ENCODE results near the gene CLASP1.
"Not testable (repeated sequence)": the region's sequence is repeated elsewhere in the genome, so short reads cannot be mapped to it uniquely, and the experiment has no call there.

Gene CLASP1

DNA sequence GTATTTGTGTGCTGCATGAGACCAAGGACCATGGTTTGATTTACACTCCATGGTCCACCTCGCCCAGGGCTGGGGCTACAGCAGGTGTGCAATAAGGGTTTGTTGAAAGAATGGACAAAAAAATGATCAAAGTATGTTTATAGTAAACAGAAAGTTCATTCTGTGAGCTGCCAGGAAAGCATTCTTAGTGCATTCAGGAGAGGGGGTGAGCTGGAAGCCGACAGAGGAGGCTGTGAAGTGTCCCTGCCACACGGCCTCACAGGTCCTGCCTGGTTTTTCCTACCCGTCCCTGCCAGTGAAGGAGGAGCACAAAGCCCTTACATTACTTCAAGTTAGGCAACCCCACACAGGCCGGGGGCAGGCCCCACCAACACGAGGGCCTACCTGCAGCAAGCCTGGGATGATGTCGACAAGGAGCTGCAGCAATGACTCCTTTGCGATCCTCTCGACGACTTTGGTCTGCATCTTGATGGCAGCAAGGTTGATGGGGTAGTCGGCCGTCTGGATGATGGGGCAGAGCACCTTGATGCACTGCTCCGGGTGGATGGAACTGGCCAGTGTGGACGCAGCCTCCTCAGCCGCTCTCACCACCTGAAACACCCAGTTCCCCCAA is 301.0 kb downstream of the CLASP1 start:
- Mint-ChIP-seq H3K36me3 (ENCODE audit: low read depth) (peaks cover 58% of the 10 kb centered on the region), H3K4me3 (no peak overlapping the region), H3K9me3 (no peaks in the 10 kb centered on the region), H3K27me3 (no peaks in the 10 kb centered on the region), H3K4me1 (ENCODE audit: low read depth) (no peaks in the 10 kb centered on the region), H3K27ac (no peak overlapping the region)

DNA sequence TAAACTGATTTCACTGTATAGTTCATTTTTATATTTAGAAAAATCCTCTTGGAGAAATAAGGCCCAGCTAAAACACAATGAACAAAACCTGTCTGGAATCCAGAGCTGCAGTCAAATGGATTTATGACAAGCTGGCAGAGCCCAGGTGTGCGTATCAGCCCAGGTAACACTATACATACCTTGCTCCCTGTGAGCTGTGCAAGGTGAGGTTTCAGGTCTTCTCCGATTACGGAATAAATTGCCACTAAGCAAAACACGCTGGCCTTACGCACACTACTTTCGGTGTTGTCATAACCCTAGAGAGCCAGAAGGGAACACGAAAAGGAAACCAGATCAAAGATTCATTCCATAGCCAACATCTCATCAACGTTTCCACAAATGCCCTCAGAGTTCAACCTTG is 302.4 kb downstream of the CLASP1 start:
- H3K27me3 Mint-ChIP-seq: no peaks in the 10 kb centered on the region
- no peaks in the 10 kb centered on the region for H3K9me3 Mint-ChIP-seq
- H3K36me3 Mint-ChIP-seq (ENCODE audit: low read depth): peaks cover 63% of the 10 kb centered on the region
- H3K4me3 Mint-ChIP-seq: no peak overlapping the region
- no peak overlapping the region for H3K27ac Mint-ChIP-seq
- H3K4me1 Mint-ChIP-seq (ENCODE audit: low read depth): no peaks in the 10 kb centered on the region

DNA sequence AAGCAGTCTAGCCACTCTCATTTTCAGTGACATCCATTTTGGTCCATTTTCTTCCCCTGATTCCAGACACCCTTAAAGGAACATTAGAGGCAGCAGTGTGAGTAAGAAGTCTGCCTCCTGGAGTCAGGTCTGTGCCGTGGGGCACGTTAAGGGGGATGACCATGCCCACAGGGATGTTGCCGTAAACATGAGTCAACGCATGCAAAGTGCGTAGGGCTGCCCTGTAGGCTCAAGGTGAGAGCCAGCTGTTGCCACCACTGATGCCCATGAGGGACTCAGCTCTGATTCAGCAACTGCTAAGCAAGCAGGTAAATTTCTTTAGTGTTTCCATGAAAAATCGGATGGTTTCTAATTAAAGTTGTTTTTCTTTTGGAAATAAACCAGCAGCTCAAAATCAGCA is 302.9 kb downstream of the CLASP1 start:
- H3K4me1 Mint-ChIP-seq (ENCODE audit: low read depth): no peaks in the 10 kb centered on the region
- no peak overlapping the region for H3K4me3 Mint-ChIP-seq
- no peak overlapping the region for H3K27ac Mint-ChIP-seq
- H3K27me3 Mint-ChIP-seq: no peaks in the 10 kb centered on the region
- H3K9me3 Mint-ChIP-seq: no peaks in the 10 kb centered on the region
- H3K36me3 Mint-ChIP-seq (ENCODE audit: low read depth): peaks cover 63% of the 10 kb centered on the region

DNA sequence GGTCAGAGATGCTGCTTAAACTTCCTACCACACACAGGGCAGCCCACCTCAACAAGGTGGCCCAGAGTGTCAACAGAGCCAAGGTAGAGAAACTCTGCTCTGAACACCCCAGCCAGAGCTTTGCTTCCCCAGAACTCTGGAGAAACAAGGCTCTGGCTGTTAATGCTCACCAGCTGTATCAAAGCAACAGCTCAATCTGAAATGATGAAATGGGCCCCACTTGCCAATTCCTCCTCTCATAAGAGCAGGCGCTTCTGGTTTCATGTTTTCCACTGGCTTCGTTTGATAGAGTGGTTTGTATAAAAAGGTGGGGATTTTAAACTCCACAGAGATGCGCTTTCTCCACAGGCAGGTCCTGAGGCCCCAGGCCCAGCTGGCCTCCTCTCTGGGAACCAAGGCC is 303.4 kb downstream of the CLASP1 start:
- Mint-ChIP-seq H3K27ac (no peak overlapping the region), H3K27me3 (no peaks in the 10 kb centered on the region), H3K4me3 (no peak overlapping the region), H3K9me3 (no peaks in the 10 kb centered on the region), H3K4me1 (ENCODE audit: low read depth) (no peaks in the 10 kb centered on the region), H3K36me3 (ENCODE audit: low read depth) (peaks cover 65% of the 10 kb centered on the region)

DNA sequence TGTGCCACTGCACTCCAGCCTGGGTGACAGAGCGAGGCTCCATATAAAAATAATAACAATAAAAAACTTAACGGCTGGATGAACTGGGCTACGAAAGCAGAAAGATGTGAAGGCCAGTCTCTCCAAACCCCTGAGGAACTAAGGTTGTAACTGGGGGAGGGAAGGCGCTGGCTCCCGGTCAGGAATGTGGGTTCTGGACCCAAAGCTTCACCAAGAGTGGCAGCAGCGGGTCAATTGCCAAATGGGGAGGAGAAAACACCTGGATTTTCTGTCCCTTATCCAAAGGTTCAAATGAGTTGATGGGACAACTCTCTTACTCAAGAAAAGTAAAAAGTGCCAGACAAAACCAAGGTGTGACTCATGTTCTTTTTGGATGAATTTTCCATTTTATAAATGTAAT is 304.2 kb downstream of the CLASP1 start:
- Mint-ChIP-seq H3K9me3 (no peaks in the 10 kb centered on the region), H3K27ac (no peak overlapping the region), H3K27me3 (no peaks in the 10 kb centered on the region), H3K36me3 (ENCODE audit: low read depth) (peaks cover 71% of the 10 kb centered on the region), H3K4me1 (ENCODE audit: low read depth) (no peaks in the 10 kb centered on the region), H3K4me3 (no peak overlapping the region)

DNA sequence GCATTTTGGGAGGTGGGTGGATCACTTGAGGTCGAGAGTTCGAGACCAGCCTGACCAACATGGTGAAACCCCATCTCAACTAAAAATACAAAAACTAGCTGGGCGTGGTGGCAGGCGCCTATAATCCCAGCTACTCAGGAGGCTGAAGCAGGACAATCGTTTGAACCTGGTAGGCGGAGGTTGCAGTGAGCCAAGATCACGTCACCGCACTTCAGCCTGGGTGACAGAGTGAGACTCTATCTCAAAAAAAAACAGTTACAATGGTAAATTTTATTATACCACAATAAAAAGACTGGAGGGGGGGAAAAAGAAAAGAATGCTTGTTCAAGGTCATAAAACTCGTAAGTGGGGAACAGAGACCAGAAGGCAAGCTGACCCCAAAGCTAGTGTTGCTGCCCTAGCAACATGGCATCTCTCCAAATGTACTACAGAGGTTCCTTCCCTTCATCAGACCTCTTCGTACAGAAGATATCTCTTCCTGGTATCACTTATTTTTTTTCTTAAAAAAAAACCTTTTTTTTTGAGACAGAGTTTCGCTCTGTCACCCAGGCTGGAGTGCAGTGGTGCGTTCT is 305.3 kb downstream of the CLASP1 start:
- H3K27me3 Mint-ChIP-seq; H3K4me3 Mint-ChIP-seq; H3K9me3 Mint-ChIP-seq; H3K27ac Mint-ChIP-seq; H3K4me1 Mint-ChIP-seq (ENCODE audit: low read depth): not testable (repeated sequence)
- peaks cover 74% of the 10 kb centered on the region for H3K36me3 Mint-ChIP-seq (ENCODE audit: low read depth)

DNA sequence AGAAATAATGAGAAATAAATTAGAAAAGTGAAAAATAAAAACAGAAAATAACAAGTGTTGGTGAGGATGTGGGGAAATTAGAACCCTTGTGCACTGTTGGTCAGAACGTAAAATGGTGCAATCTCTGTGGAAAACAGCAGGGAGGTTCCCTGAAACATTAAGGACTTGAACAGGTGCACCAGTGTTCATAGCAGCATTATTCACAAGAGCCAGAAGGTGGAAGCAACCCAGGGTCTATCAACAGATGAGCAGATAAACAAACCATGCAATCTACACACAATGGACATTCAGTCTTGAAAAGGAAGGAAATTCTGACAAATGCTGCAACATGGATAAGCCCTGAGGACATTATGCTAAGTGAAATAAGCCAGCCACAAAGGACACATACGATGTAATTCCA is 306.1 kb downstream of the CLASP1 start:
- Mint-ChIP-seq H3K27ac (no peak overlapping the region), H3K36me3 (ENCODE audit: low read depth) (peaks cover 73% of the 10 kb centered on the region)

DNA sequence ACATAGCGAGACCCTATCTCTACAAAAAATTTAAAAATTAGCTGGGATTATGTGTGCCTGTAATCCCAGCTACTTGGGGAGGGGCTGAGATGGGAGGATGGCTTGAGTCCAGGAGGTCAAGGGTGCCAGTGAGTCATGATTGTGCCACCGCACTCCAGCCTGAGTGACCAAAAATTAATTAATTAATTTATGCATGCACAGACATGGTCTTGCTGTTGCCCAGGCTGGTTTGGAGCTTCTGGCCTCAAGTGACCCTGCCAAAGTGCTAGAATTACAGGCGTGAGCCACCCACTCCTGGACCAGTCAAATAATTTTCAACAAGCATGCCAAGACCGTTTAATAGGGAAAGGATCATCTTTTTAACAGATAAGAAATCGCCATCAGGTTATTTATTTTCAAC is 306.5 kb downstream of the CLASP1 start:
- Mint-ChIP-seq H3K36me3 (ENCODE audit: low read depth) (peaks cover 68% of the 10 kb centered on the region), H3K27ac (no peak overlapping the region), H3K4me3 (no peak overlapping the region), H3K9me3 (no peaks in the 10 kb centered on the region), H3K27me3 (no peaks in the 10 kb centered on the region), H3K4me1 (ENCODE audit: low read depth) (no peaks in the 10 kb centered on the region)

More for the DNA sequence above, 306.1 kb downstream of the CLASP1 start:
- Mint-ChIP-seq H3K4me3 (no peak overlapping the region), H3K9me3 (no peaks in the 10 kb centered on the region), H3K27me3 (no peaks in the 10 kb centered on the region), H3K4me1 (ENCODE audit: low read depth) (no peaks in the 10 kb centered on the region)

DNA sequence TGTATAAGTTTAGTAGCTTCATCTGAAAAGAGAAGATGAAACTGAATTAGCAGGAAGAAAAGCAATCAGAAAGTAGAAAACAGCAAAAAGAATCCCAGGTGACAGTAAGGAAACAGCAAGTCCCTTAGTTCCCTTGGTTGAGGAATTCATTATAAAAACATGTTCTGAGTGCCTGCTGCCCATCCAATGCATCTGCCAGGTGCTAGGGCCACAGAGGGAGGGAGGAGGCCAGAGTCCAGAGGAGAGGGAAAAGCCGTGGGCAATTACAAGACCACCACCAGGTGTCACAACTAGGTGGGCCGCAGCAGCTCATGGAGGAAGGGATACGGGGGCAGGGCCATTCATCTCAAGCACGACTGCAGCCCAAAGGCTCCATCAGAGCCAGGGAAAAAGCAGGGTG is 308.3 kb downstream of the CLASP1 start:
- H3K4me1 Mint-ChIP-seq (ENCODE audit: low read depth): no peaks in the 10 kb centered on the region
- no peak overlapping the region for H3K4me3 Mint-ChIP-seq
- H3K9me3 Mint-ChIP-seq: no peaks in the 10 kb centered on the region
- peaks cover 57% of the 10 kb centered on the region for H3K36me3 Mint-ChIP-seq (ENCODE audit: low read depth)
- H3K27ac Mint-ChIP-seq: no peak overlapping the region
- H3K27me3 Mint-ChIP-seq: no peaks in the 10 kb centered on the region

DNA sequence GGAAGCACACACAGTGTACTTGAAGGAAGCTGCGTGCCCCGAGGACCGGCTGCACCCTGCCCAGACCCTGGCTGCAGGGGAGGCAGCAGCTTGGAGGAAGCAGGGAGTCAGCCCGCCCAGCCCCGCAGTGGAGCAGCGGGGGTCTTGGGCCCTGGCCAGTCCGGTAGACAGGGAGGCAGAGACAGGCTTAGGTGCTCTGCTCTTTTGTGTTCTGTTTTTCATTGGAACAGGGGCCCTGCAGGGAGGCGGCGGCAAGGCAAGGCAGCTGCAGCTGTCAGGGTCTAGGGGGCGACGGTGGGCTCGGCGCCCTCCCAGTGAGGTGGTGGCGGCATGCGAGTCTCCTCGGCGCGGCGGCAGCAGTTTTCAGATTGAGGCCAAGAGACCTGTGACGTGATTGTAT is 311.0 kb downstream of the CLASP1 start:
- H3K27me3 Mint-ChIP-seq: no peaks in the 10 kb centered on the region
- H3K36me3 Mint-ChIP-seq (ENCODE audit: low read depth): peaks cover 36% of the 10 kb centered on the region
- H3K4me1 Mint-ChIP-seq (ENCODE audit: low read depth): no peaks in the 10 kb centered on the region
- H3K9me3 Mint-ChIP-seq: no peaks in the 10 kb centered on the region
- no peak overlapping the region for H3K27ac Mint-ChIP-seq
- no peak overlapping the region for H3K4me3 Mint-ChIP-seq

DNA sequence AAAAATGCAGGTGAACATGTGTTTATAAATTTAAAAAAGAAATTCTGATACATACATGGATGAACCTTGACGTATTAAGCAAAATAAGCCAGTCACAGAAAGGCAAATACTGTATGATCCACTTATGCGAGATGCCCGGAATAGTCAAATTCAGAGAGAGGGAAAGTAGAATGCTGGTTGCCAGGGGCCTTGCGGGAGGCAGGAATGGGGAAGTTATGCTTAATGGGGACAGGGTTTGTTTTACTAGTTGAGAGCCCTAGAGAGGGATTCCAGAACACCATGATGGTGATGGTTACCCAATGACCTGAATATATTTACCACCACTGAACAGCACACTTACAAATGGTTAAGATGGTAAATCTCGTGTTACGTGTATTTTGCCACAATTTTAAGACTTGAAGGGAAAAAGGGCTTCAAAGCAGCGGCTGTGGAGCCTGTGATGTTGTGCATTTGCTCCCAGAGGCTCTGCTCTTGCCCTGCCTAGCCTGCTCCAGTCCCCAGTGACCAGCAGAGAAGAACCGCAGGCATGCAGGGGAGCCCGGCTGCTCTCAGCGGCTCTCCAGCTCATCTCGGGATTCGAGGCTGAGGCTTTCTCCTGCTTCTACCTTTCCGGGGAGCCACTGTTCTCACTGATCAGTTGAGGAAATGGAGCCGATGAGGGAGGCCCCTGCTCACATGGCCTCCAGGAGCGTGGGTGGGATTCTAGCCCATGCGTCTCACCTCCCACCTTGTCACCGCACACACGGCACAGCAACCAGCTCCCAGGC is 312.6 kb downstream of the CLASP1 start:
- Mint-ChIP-seq H3K27ac (no peak overlapping the region), H3K27me3 (no peaks in the 10 kb centered on the region), H3K4me1 (ENCODE audit: low read depth) (no peaks in the 10 kb centered on the region), H3K4me3 (no peak overlapping the region), H3K36me3 (ENCODE audit: low read depth) (peaks cover 30% of the 10 kb centered on the region), H3K9me3 (no peaks in the 10 kb centered on the region)

DNA sequence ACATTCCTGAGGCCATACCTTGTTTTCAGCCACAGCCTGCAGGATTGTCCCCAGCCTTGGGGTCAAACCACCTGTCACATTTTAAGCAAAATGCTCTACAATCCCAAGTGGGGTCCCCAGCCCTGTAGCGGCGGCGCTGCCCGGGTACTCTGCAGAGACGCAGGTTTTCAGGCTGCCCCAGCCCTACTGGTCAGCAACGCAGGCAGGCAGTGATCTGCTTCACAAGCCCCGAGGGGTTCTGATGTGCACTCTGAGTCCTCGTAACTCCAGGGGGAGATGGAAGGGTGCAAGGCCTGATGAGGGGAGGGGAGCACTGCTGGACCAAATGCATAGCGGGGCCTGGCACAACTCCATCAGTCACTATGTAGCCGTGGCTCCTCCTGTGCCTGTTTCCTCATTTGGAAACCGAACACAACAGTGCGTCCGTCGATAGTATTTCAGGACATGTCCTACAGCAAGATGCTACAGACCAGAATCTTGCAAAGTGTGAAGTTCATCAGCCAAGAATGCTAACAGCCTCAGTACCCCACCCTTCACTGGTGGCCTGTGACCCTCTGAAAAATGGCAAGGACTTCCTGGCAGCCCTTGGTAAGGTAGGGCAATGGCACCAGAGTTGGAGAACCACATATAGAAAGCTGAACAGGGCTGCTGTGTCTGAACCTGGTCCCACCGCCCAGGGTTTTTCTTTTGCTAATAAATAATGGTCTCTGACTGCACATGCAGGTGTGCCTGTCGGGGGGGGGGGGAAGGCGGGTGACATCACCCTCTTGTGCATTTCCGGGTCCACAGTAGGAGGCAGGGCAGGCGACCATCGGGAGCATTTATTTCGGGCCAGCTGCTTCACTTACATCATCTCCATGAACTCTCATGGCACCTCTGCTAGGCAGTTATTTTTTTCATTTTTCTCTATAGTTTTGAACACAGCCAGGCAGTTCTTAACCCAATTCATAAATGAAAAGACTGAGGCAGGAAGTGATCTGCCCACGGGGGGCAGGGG is 313.7 kb downstream of the CLASP1 start:
- no peaks in the 10 kb centered on the region for H3K9me3 Mint-ChIP-seq
- H3K27ac Mint-ChIP-seq: no peak overlapping the region
- H3K4me3 Mint-ChIP-seq: no peak overlapping the region
- no peaks in the 10 kb centered on the region for H3K4me1 Mint-ChIP-seq (ENCODE audit: low read depth)
- peaks cover 26% of the 10 kb centered on the region for H3K36me3 Mint-ChIP-seq (ENCODE audit: low read depth)
- H3K27me3 Mint-ChIP-seq: no peaks in the 10 kb centered on the region

DNA sequence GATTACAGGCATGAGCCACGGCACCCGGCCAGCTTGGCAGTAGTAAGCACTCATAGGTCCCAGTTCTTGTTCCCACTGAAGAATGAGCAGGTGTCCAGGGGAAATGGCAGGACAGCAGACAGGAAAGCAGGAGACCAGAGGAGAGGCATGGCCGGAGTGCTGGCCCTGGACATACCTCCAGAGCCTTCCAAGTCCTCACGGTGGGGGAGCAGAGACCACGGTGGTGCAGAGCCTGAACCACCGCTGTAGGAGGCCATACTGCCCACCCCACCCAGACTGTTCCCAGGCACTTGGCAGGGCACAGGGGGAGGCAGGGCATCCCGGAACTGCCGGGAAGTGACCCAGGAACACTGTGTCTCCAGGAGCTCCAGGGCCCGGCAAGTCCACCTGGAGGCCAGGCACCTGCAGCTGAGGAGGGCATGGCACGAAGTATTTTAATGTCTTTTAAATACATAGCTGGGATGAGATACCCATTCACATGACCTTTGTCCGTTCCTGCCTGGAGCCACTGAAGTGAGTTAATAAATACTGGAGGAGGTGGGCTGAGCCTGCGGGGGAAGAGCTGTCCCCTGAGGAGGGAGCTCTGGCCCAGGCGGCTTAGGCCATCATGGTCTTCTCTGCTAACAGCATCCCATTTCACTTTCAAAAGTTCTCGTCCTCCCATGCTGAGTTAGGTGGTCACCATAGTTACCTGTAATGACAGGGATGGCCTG is 314.5 kb downstream of the CLASP1 start:
- Mint-ChIP-seq H3K36me3 (ENCODE audit: low read depth) (peaks cover 17% of the 10 kb centered on the region), H3K4me3 (no peak overlapping the region), H3K27me3 (no peaks in the 10 kb centered on the region), H3K9me3 (no peaks in the 10 kb centered on the region), H3K27ac (no peak overlapping the region), H3K4me1 (ENCODE audit: low read depth) (no peaks in the 10 kb centered on the region)

DNA sequence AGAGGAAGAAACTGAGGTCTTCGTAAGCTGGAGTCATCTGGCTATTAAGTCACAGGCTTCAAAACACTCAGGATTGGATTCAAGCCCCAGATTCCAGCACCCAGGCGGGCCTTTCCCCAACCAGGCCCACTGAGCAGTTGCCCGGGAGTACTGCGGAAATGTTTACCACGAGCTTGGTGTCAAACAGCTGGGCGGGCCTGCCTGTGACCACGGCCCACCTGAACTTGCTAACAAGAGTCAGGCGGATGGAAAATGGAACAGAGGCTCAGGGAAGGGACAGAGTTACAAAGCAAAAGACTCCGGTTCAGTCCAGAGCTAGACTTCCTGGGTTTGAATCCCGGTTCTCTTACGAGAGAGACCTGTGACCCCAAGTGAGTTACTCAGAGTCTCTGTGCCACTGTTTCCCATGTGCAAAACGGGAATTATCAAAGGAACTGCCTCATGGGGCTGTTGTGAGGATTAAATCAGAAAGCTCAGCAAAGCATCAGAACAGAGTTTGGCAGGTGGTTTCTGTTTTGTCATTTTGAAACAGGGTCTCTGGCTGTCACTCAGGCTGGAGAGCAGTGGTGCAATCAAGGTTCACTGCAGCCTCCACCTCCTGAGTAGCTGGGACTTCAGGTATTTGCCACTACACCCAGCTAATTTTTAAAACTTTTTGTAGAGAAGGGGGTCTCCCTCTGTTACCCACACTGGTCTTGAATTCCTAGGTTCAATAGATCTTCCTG is 315.3 kb downstream of the CLASP1 start:
- Mint-ChIP-seq H3K27me3 (no peaks in the 10 kb centered on the region), H3K9me3 (no peaks in the 10 kb centered on the region), H3K4me1 (ENCODE audit: low read depth) (no peaks in the 10 kb centered on the region), H3K4me3 (no peak overlapping the region), H3K36me3 (ENCODE audit: low read depth) (peaks cover 10% of the 10 kb centered on the region), H3K27ac (no peak overlapping the region)
